ENCODE results near the gene PRR14.

Gene PRR14

GRCh38 chr16:30660424-30661261, 9.9 kb downstream of the PRR14 start:
- DNase-seq, result no peak

GRCh38 chr16:30662449-30662848, 11.7 kb downstream of the PRR14 start:
- no peak for DNase-seq

GRCh38 chr16:30663038-30663437, 12.3 kb downstream of the PRR14 start:
- DNase-seq, result no peak

GRCh38 chr16:30663820-30664219, 13.1 kb downstream of the PRR14 start:
- DNase-seq, result no peak

- DNase-seq, result no peak
These were observed 13.9 kb downstream of the PRR14 start for GRCh38 chr16:30664616-30665109.

GRCh38 chr16:30665155-30665829, 14.5 kb downstream of the PRR14 start:
- DNase-seq, result no peak

- DNase-seq, result no peak
These were observed 15.1 kb downstream of the PRR14 start for GRCh38 chr16:30665830-30666190.

GRCh38 chr16:30666681-30667080, 15.9 kb downstream of the PRR14 start:
- no peak for DNase-seq

GRCh38 chr16:30667361-30667905, 16.7 kb downstream of the PRR14 start:
- no peak for DNase-seq

- DNase-seq, result no peak
These were observed 17.6 kb downstream of the PRR14 start for GRCh38 chr16:30668393-30668792.

- no peak for DNase-seq
These were observed 18.5 kb downstream of the PRR14 start for GRCh38 chr16:30669026-30669902.

- no peak for DNase-seq
These were observed 19.4 kb downstream of the PRR14 start for GRCh38 chr16:30669903-30670824.

GRCh38 chr16:30675143-30675542, 24.4 kb downstream of the PRR14 start:
- DNase-seq, result no peak

- DNase-seq, result no peak
These were observed 27.3 kb downstream of the PRR14 start for GRCh38 chr16:30677931-30678585.

- DNase-seq, result no peak
These were observed 27.8 kb downstream of the PRR14 start for GRCh38 chr16:30678586-30678970.

GRCh38 chr16:30680326-30680725, 29.6 kb downstream of the PRR14 start:
- no peak for DNase-seq

- no peak for DNase-seq
These were observed 37.9 kb downstream of the PRR14 start for GRCh38 chr16:30688701-30689100.

GRCh38 chr16:30691907-30692306, 41.1 kb downstream of the PRR14 start:
- DNase-seq, result no peak

- no peak for DNase-seq
These were observed 41.8 kb downstream of the PRR14 start for GRCh38 chr16:30692396-30693064.

- no peak for DNase-seq
These were observed 44.4 kb downstream of the PRR14 start for GRCh38 chr16:30694926-30695693.

Data from DMS53 (cell line).